Measurements from ENCODE around the gene RPL3. TPM values are rescaled to one million over a fixed set of nuclear protein-coding genes. Genes with fewer than 3 reads are reported as not detected.

The RPL3 gene
- total RNA-seq, 1 donor from 2014 or later = 2,433 TPM

- no peak for DNase-seq (ENCODE audit: low spot score, unreplicated experiment)
- H3K27ac Mint-ChIP-seq = no peak overlapping the region
- no peaks in the 10 kb centered on the region for H3K36me3 Mint-ChIP-seq (ENCODE audit: insufficient read depth)
Measured at GRCh38 chr22:39266398-39267030, 52.9 kb downstream of the RPL3 start.

GRCh38 chr22:39265143-39265886 is 54.1 kb downstream of the RPL3 start:
- H3K27ac Mint-ChIP-seq = no peak overlapping the region
- DNase-seq (ENCODE audit: low spot score, unreplicated experiment) = no peak
- peaks cover 8% of the 10 kb centered on the region for H3K9me3 Mint-ChIP-seq (ENCODE audit: low read depth)
- H3K4me3 Mint-ChIP-seq (ENCODE audit: low read depth) = no peak overlapping the region
- no peaks in the 10 kb centered on the region for H3K27me3 Mint-ChIP-seq
- no peaks in the 10 kb centered on the region for H3K4me1 Mint-ChIP-seq (ENCODE audit: low read depth)
- TF ChIP-seq CTCF (IDR thresholded peaks at IDR 0.05; ENCODE audit: unreplicated experiment) = no peak
- H3K36me3 Mint-ChIP-seq (ENCODE audit: insufficient read depth) = no peaks in the 10 kb centered on the region

More at GRCh38 chr22:39266398-39267030, 52.9 kb downstream of the RPL3 start:
- H3K9me3 Mint-ChIP-seq (ENCODE audit: low read depth) = peaks cover 5% of the 10 kb centered on the region
- no peak overlapping the region for H3K4me3 Mint-ChIP-seq (ENCODE audit: low read depth)
- no peaks in the 10 kb centered on the region for H3K27me3 Mint-ChIP-seq
- no peaks in the 10 kb centered on the region for H3K4me1 Mint-ChIP-seq (ENCODE audit: low read depth)
- TF ChIP-seq CTCF (IDR thresholded peaks at IDR 0.05; ENCODE audit: unreplicated experiment) = no peak

GRCh38 chr22:39264349-39265038 is 54.9 kb downstream of the RPL3 start:
- H3K27ac Mint-ChIP-seq = no peak overlapping the region
- TF ChIP-seq CTCF (IDR thresholded peaks at IDR 0.05; ENCODE audit: unreplicated experiment) = no peak

GRCh38 chr22:39263626-39264348 is 55.6 kb downstream of the RPL3 start:
- H3K27me3 Mint-ChIP-seq = no peaks in the 10 kb centered on the region
- no peaks in the 10 kb centered on the region for H3K36me3 Mint-ChIP-seq (ENCODE audit: insufficient read depth)
- peaks cover 8% of the 10 kb centered on the region for H3K9me3 Mint-ChIP-seq (ENCODE audit: low read depth)
- H3K4me1 Mint-ChIP-seq (ENCODE audit: low read depth) = no peaks in the 10 kb centered on the region
- TF ChIP-seq CTCF (IDR thresholded peaks at IDR 0.05; ENCODE audit: unreplicated experiment) = no peak
- no peak overlapping the region for H3K27ac Mint-ChIP-seq
- DNase-seq (ENCODE audit: low spot score, unreplicated experiment) = no peak
- no peak overlapping the region for H3K4me3 Mint-ChIP-seq (ENCODE audit: low read depth)

More at GRCh38 chr22:39264349-39265038, 54.9 kb downstream of the RPL3 start:
- Mint-ChIP-seq H3K27me3 (no peaks in the 10 kb centered on the region), H3K4me1 (ENCODE audit: low read depth) (no peaks in the 10 kb centered on the region), H3K36me3 (ENCODE audit: insufficient read depth) (no peaks in the 10 kb centered on the region), H3K9me3 (ENCODE audit: low read depth) (peaks cover 8% of the 10 kb centered on the region), H3K4me3 (ENCODE audit: low read depth) (no peak overlapping the region)
- no peak for DNase-seq (ENCODE audit: low spot score, unreplicated experiment)

Other genes starting within 250 kb of the RPL3 start
- gene APOBEC3G, start 242.3 kb downstream of the RPL3 start, total RNA-seq = 4.8 and 7.9 TPM in 2 replicates
- gene APOBEC3H, start 222.4 kb downstream of the RPL3 start, total RNA-seq = not detected in 2 replicates
- 6.0 and 7.7 TPM in 2 replicates for gene CBX7, start 166.9 kb downstream of the RPL3 start, total RNA-seq
- 6.7 and 7.1 TPM in 2 replicates for gene PDGFB, start 74.6 kb downstream of the RPL3 start, total RNA-seq
- gene SYNGR1, start 30.4 kb upstream of the RPL3 start, total RNA-seq = 36.8 and 38.0 TPM in 2 replicates
- 31.2 and 40.6 TPM in 2 replicates for gene TAB1, start 80.2 kb upstream of the RPL3 start, total RNA-seq
- gene MGAT3, start 137.4 kb upstream of the RPL3 start, total RNA-seq = 28.8 and 32.7 TPM in 2 replicates
- gene MIEF1, start 182.7 kb upstream of the RPL3 start, total RNA-seq = 30.5 and 32.4 TPM in 2 replicates
- gene ATF4, start 200.9 kb upstream of the RPL3 start, total RNA-seq = 332 and 356 TPM in 2 replicates
- 45.2 and 48.2 TPM in 2 replicates for gene RPS19BP1, start 213.1 kb upstream of the RPL3 start, total RNA-seq

Data from progenitor cell of endocrine pancreas (in vitro differentiated cells).